ENCODE results near the gene ABCG1. TPM values are rescaled to one million over a fixed set of nuclear protein-coding genes. Genes with fewer than 3 reads are reported as not detected.

Gene ABCG1
- total and polyA plus RNA-seq, 2 donors (not counting 3 experiments of a cell fraction or from before 2014, with no cell fraction given): 6.7 to 19.6 TPM

- Histone ChIP-seq H3K36me3 (ENCODE audit: control insufficient read depth in 2 of 2, extremely low read depth in 1 of 2, insufficient read depth in 2 of 2, low read length in 2 of 2) (no peaks in the 10 kb centered on the region), H3K4me2 (ENCODE audit: insufficient read depth, low read length) (no peak overlapping the region), H3K27ac (ENCODE audit: insufficient read depth, low read depth, low read length) (no peak overlapping the region), H3K4me3 (replicated peaks in 1 of 3; ENCODE audit: insufficient read depth in 1 of 3, low read depth in 1 of 3, low read length in 3 of 3) (no peak overlapping the region), H4K20me1 (replicated peaks; ENCODE audit: control insufficient read depth, extremely low read depth, insufficient read depth, low read length) (no peaks in the 10 kb centered on the region), H3K27me3 (ENCODE audit: control insufficient read depth in 2 of 2, insufficient read depth in 2 of 2, low read length in 2 of 2) (peaks cover 0 to 2% of the 10 kb centered on the region in 2 experiments), H3K4me1 (ENCODE audit: control insufficient read depth, extremely low read depth, insufficient read depth, low read length) (no peaks in the 10 kb centered on the region), H3K9me1 (replicated peaks; ENCODE audit: control insufficient read depth, extremely low read depth, insufficient read depth, low read length) (no peaks in the 10 kb centered on the region), H3K9ac (replicated peaks; ENCODE audit: extremely low read depth, insufficient read depth, low read length) (no peak overlapping the region), H3K9me3 (replicated peaks; ENCODE audit: control insufficient read depth, insufficient read depth, low read length) (no peaks in the 10 kb centered on the region), H3K79me2 (ENCODE audit: control insufficient read depth, insufficient read depth, low read length) (no peaks in the 10 kb centered on the region), H2AFZ (ENCODE audit: low read depth, low read length) (no peak overlapping the region)
- POLR2A ChIA-PET: interaction anchor here (0.6 kb wide), 1 partner anchor 82 kb away, joined by 7 read pairs; no protein-coding TSS in a partner anchor
- CTCF ChIA-PET: interaction anchor here (1.3 kb wide), 1 partner anchor 138 kb away, joined by 6 read pairs; no protein-coding TSS in a partner anchor
- FAIRE-seq (no peak), DNase-seq (ENCODE audit: low read depth, low spot score) (no peak)
- TF ChIP-seq MYC (IDR thresholded peaks at IDR 0.05; ENCODE audit: low read depth, low read length): no peak
- no peak for TF ChIP-seq EZH2 (IDR thresholded peaks at IDR 0.05; ENCODE audit: borderline replicate concordance, low read depth, low read length, severe bottlenecking)
- TF ChIP-seq GATA2 (IDR thresholded peaks at IDR 0.05; ENCODE audit: insufficient read depth, insufficient read length, low read depth, low read length): no peak
- TF ChIP-seq POLR2AphosphoS5 (IDR thresholded peaks at IDR 0.05; ENCODE audit: insufficient read depth, low read depth, low read length): no peak
- no peak for TF ChIP-seq FOS (IDR thresholded peaks at IDR 0.05; ENCODE audit: borderline replicate concordance, insufficient read depth, low read length)
- no peak for TF ChIP-seq CTCF (IDR thresholded peaks at IDR 0.05; ENCODE audit: extremely low read depth in 1 of 2, insufficient read depth in 1 of 2, low read depth in 1 of 2, low read length in 2 of 2)
- TF ChIP-seq JUN (IDR thresholded peaks at IDR 0.05; ENCODE audit: borderline replicate concordance, insufficient read depth, insufficient read length, low read depth): no peak
- dilution Hi-C loops (cut with MboI; ENCODE audit: extremely low pct_ligation_motif_present, low sequenced_read_pairs): no loop called here
- no TSS peak for BruUV-seq (replicated peaks)
- intact Hi-C loops (cut with micrococcal nuclease): no loop called here
Measured at GRCh38 chr21:42171091-42172053, 47.6 kb upstream of the ABCG1 start.

All from endothelial cell of umbilical vein (primary cell).